ENCODE measurements around the gene NTNG1. TPM values are rescaled to one million over a fixed set of nuclear protein-coding genes. Genes with fewer than 3 reads are reported as not detected.

Gene NTNG1
- total RNA-seq, 6 donors from 2014 or later: 1.5 to 11.5 (median 6.8) TPM

DNA sequence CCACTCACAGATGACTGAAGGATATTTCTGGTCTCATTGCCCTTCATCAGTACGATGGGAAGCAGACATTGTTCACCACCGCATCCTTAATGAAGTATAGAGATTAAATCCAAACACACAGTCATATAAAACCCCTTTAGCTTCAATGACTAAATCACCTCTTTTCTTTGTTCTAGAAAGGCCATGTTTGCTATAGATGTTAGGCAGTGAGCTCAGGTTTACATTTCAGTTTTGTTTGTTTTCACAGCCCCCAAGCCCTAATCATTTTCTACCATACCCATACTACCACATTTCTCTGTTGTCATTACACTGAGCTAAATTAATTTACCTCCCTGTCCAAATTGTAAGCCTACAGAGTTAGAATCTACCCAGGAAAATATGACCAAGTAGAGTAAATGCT lies 385.1 kb downstream of the NTNG1 start:
- no peak for ATAC-seq (ENCODE audit: low FRiP score in 2 of 2)
- Histone ChIP-seq H3K36me3 (no peaks in the 10 kb centered on the region), H3K27ac (no peak overlapping the region), H3K4me1 (no peaks in the 10 kb centered on the region), H3K27me3 (no peaks in the 10 kb centered on the region), H3K9me3 (no peaks in the 10 kb centered on the region), H3K4me3 (no peak overlapping the region)
- no peak for TF ChIP-seq EP300 (IDR thresholded peaks at IDR 0.05)
- 94 to 100% methylated on average over 2 of the region's 2 CpGs for WGBS, 2 donors
- DNase-seq: no peak

DNA sequence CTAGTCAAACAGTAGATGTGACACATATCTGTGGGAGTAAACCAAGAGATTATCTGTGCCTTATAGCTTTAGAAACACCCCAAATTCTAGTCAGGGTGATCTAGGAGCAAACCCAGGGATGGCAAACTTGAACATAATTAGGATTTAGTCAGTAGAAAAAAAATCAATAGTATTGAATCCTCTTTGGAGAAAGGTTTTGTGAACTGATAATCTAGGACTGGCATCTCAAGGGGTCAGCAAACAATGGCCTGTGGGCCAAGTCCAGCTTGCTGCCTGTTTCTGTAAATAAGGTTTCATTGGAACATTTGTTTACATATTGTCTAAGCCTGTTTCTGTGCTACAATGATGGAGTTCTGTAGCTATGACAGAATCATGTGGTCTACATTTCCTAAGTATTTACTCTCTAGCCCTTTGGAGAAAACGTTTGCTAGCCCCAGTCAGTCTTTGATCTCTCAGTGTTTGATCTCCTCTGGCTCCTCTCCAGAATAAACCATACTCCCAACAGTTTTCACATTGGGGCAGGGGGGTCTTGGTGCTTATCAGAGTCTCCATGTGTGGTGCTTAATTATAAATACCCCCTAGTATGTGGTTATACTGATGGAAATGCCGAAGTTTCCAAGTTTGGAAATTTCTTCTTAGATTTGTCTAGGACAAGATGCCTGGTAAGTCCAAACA lies 385.8 kb downstream of the NTNG1 start:
- Histone ChIP-seq H3K9me3 (no peaks in the 10 kb centered on the region), H3K4me1 (no peaks in the 10 kb centered on the region), H3K27ac (no peak overlapping the region), H3K27me3 (no peaks in the 10 kb centered on the region), H3K4me3 (no peak overlapping the region), H3K36me3 (no peaks in the 10 kb centered on the region)
- WGBS, 2 donors: 36 to 54% methylated on average over 2 of the region's 2 CpGs
- ATAC-seq (ENCODE audit: low FRiP score in 2 of 2) (no peak), DNase-seq (no peak)
- TF ChIP-seq, protein P1, sequence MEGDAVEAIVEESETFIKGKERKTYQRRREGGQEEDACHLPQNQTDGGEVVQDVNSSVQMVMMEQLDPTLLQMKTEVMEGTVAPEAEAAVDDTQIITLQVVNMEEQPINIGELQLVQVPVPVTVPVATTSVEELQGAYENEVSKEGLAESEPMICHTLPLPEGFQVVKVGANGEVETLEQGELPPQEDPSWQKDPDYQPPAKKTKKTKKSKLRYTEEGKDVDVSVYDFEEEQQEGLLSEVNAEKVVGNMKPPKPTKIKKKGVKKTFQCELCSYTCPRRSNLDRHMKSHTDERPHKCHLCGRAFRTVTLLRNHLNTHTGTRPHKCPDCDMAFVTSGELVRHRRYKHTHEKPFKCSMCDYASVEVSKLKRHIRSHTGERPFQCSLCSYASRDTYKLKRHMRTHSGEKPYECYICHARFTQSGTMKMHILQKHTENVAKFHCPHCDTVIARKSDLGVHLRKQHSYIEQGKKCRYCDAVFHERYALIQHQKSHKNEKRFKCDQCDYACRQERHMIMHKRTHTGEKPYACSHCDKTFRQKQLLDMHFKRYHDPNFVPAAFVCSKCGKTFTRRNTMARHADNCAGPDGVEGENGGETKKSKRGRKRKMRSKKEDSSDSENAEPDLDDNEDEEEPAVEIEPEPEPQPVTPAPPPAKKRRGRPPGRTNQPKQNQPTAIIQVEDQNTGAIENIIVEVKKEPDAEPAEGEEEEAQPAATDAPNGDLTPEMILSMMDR (IDR thresholded peaks at IDR 0.05): no peak
- TF ChIP-seq POLR2A (IDR thresholded peaks at IDR 0.05): no peak
- no peak for TF ChIP-seq EP300 (IDR thresholded peaks at IDR 0.05)
- no peak for TF ChIP-seq POLR2AphosphoS5 (IDR thresholded peaks at IDR 0.05)

DNA sequence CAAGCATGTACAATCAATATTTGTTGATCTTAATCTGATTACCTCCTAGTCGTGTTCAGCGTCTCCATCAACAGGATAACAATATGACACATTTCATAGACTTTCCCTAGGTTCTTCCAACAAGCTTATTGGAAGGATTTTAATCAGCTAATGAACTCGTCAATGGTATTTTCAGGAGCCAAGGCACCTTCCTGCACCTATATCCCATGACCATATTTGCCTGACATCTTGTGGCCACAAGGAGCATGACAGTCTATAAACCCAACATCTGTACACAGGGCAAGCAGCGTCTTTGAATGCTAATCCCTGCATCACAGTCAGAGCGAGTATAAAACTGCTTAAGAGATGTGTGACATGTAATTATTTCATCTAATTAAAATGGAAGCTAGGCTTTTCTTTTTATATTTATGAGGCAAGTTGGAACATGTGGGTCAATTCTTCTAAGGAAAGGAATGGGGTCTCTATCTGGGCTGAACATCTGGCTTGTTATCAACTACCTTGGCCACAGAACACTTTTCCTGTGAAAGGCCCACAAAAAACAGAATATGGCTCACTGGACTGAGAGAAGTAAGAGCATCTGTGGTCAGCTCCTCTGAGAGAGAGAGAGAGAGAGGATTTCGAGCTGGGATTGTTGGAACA lies 388.8 kb downstream of the NTNG1 start:
- Histone ChIP-seq H3K27ac (no peak overlapping the region), H3K9me3 (no peaks in the 10 kb centered on the region), H3K4me1 (no peaks in the 10 kb centered on the region), H3K4me3 (no peak overlapping the region), H3K36me3 (no peaks in the 10 kb centered on the region), H3K27me3 (no peaks in the 10 kb centered on the region)
- DNase-seq (no peak), ATAC-seq (ENCODE audit: low FRiP score in 2 of 2) (peak; percentile 74 to 75)
- TF ChIP-seq EP300 (IDR thresholded peaks at IDR 0.05) (no peak), POLR2A (IDR thresholded peaks at IDR 0.05) (no peak)
- TF ChIP-seq, protein P1 (IDR thresholded peaks at IDR 0.05): peak; percentile 68 to 82 (median 74)
- 18 to 20% methylated on average over 6 of the region's 6 CpGs for WGBS, 2 donors

DNA sequence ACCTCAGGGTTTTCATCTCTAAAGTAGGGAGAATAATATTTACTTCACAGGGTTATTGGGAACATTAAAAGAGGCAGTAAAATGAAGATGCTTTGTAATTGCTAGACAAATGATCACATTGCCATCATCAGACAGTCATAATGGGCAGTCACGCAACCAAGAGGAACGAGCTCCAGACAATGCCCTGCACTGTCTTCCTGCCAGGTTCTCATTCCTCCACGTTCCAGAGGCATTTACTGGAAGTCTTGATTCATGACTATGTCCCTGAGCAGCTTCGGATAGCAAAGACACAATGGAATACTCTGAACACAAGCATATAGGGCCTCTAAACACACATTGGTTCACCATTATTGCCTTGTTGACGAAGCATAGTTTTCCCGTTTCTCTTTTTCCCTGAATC lies 389.7 kb downstream of the NTNG1 start:
- Histone ChIP-seq H3K4me1 (no peaks in the 10 kb centered on the region), H3K27ac (no peak overlapping the region), H3K36me3 (no peaks in the 10 kb centered on the region), H3K4me3 (no peak overlapping the region), H3K27me3 (no peaks in the 10 kb centered on the region), H3K9me3 (no peaks in the 10 kb centered on the region)
- 61 to 66% methylated on average over 6 of the region's 6 CpGs for WGBS, 2 donors
- no peak for DNase-seq
- no peak for ATAC-seq (ENCODE audit: low FRiP score in 2 of 2)
- no peak for TF ChIP-seq POLR2A (IDR thresholded peaks at IDR 0.05)
- TF ChIP-seq POLR2AphosphoS5 (IDR thresholded peaks at IDR 0.05): no peak
- TF ChIP-seq, protein P1 (IDR thresholded peaks at IDR 0.05): no peak
- no peak for TF ChIP-seq EP300 (IDR thresholded peaks at IDR 0.05)

DNA sequence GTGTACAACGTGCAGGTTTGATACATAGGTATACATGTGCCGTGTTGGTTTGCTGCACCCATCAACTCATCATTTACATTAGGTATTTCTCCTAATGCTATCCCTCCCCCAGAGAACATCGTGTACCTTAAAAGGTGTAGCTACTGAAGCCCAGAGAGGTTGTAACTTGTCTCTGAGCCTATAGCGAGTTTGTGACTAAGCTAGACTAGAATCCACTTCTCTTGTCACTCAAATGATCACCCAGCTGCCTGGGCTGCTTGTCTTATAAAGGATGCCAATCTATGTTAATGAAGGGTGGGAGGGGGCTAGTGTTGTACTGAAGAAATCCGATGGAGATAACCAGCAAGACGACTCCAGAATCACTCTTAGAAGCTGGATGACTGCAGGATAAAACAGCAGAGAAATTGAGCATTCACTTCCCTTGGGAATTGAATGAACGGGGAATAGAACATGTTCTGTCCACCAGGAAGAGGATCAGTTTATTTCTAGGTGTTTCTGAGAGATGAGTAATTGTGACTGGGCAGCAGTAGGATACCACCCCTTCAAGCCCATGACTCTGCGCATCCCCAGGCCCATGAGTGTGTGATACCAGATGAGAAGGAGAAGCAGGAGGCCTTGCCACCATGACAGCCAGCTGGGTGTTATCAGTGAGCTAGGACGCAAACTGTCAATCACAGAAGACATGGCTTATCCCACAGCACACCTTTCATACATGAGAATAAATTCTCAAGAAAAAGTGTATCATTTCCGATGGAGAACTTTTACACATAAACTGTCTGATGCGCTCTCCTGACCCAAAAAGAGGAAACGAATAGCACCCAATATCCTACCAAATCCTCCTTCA lies 390.4 kb downstream of the NTNG1 start:
- TF ChIP-seq, protein P1 (IDR thresholded peaks at IDR 0.05): no peak
- TF ChIP-seq POLR2A (IDR thresholded peaks at IDR 0.05): no peak
- TF ChIP-seq POLR2AphosphoS5 (IDR thresholded peaks at IDR 0.05): no peak
- no peak for TF ChIP-seq EP300 (IDR thresholded peaks at IDR 0.05)
- Histone ChIP-seq H3K4me1 (no peaks in the 10 kb centered on the region), H3K27ac (no peak overlapping the region), H3K9me3 (no peaks in the 10 kb centered on the region), H3K36me3 (no peaks in the 10 kb centered on the region), H3K4me3 (no peak overlapping the region), H3K27me3 (no peaks in the 10 kb centered on the region)
- ATAC-seq (ENCODE audit: low FRiP score in 2 of 2) (no peak), DNase-seq (no peak)
- WGBS, 2 donors: 82 to 83% methylated on average over 12 of the region's 12 CpGs
